Mucosa of descending colon (tissue), 3 donors: Measurements from ENCODE around the gene KCTD16. TPM values are rescaled to one million over a fixed set of nuclear protein-coding genes. Genes with fewer than 3 reads are reported as not detected.

ENCODE experiments used
- ATAC-seq: fragments of 200-7000 bp; cut with Tn5 transposase; one replicate; pipeline ENCODE4 v1.9.1; 2020; ENCODE audit warnings: mild to moderate bottlenecking, moderate library complexity
- DNase-seq, 3 donors: peaks; one replicate each; pipeline ENCODE4 v3.0.0-alpha.2; 2020
- H3K36me3 ChIP-seq: fragments of 200-600 bp; one replicate; pipeline ENCODE4 v1.8.0; 2021; ENCODE audit warnings: low read depth, mild to moderate bottlenecking
- H3K4me1 ChIP-seq: fragments of 200-600 bp; one replicate; pipeline ENCODE4 v1.8.0; 2021; ENCODE audit warnings: low read depth, mild to moderate bottlenecking
- H3K4me3 ChIP-seq: fragments of 200-600 bp; one replicate; pipeline ENCODE4 v1.8.0; 2021; ENCODE audit warnings: mild to moderate bottlenecking
- H3K9me3 ChIP-seq: fragments of 200-600 bp; one replicate; pipeline ENCODE4 v1.8.0; 2021; ENCODE audit warnings: mild to moderate bottlenecking
- intact Hi-C, 2 donors: fragments of 100-400 bp; cut with DNase I in 1 of 2; cut with micrococcal nuclease in 1 of 2; formaldehyde crosslinking; loops; one replicate each; pipeline versions ENCODE4 v1.11.0 to v1.11.1; 2022; cut with DNase I, micrococcal nuclease
- total RNA-seq, 3 donors: library from RNA; stranded (reverse); fragmentation: NEBNext Ultra II Directional in 2 of 3; extraction: Animal tissue kit (Norgen Biotek cat#: 25700) in 2 of 3; gene quantifications; one replicate each; pipeline versions ENCODE4 v1.2.1 to v1.2.4, GENCODE V29; 2021 to 2023
- TF ChIP-seq, protein P1 (sequence below): fragments of 200-600 bp; IDR thresholded peaks from one replicate; pipeline ENCODE4 v1.8.0; 2022; ENCODE audit warnings: antibody characterized with exemption, mild to moderate bottlenecking
- donor health status: DM: no; HTN: no; CAD: no; lungs with moderate emphysema.
- donor health status: DM: no; HTN: no; CAD: no.
- donor health status: DM: no; HTN: yes; CAD: no.

The KCTD16 gene
- total RNA-seq, 3 donors from 2014 or later = 0.07 to 0.22 (median 0.12) TPM

DNA sequence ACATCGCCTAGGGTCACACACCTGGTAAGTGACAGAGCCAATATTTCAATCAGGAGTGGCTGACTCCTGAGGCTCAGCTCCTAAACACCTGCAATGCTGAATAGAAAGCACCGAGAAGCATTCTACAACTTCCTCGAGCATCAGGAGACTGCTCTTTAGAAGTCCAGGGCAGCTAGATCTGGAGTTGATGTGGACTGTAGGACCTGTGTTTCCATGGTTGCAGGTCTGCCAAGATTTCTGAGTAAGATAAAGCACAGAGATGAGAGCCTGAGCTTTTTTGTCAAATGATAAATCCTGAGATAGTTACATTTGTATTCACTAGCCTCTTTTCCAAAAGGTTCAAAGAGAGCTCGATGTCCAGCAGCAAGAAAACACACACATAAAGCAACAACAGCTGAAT is 44.0 kb upstream of the KCTD16 start:
- DNase-seq = no peak
- no peak overlapping the region for H3K4me3 ChIP-seq
- no peaks in the 10 kb centered on the region for H3K36me3 ChIP-seq
- TF ChIP-seq, protein P1, sequence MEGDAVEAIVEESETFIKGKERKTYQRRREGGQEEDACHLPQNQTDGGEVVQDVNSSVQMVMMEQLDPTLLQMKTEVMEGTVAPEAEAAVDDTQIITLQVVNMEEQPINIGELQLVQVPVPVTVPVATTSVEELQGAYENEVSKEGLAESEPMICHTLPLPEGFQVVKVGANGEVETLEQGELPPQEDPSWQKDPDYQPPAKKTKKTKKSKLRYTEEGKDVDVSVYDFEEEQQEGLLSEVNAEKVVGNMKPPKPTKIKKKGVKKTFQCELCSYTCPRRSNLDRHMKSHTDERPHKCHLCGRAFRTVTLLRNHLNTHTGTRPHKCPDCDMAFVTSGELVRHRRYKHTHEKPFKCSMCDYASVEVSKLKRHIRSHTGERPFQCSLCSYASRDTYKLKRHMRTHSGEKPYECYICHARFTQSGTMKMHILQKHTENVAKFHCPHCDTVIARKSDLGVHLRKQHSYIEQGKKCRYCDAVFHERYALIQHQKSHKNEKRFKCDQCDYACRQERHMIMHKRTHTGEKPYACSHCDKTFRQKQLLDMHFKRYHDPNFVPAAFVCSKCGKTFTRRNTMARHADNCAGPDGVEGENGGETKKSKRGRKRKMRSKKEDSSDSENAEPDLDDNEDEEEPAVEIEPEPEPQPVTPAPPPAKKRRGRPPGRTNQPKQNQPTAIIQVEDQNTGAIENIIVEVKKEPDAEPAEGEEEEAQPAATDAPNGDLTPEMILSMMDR = no peak
- H3K9me3 ChIP-seq = no peaks in the 10 kb centered on the region
- H3K4me1 ChIP-seq = no peaks in the 10 kb centered on the region
- no peak for ATAC-seq
- intact Hi-C loops = no loop called here

DNA sequence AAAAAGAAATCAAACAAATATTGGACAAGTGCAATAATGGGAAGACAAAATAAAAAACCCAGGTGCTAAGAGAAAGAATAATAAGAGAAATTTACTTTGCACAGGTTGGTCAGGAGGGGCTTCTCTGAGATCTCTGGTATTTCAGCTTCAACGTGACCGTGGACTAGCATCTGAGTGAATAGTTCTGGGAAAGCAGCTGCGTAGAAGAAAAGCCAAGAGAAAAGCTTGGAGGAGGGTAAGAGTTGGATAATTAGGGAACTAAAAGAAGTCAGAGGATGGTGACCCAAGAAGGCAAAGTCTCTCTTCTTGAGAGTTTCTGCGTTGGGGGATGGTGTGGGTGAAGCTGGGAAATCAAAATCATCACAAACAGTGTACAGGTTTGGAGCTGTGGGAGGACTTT is 41.8 kb upstream of the KCTD16 start:
- ATAC-seq = no peak
- no peak for DNase-seq

DNA sequence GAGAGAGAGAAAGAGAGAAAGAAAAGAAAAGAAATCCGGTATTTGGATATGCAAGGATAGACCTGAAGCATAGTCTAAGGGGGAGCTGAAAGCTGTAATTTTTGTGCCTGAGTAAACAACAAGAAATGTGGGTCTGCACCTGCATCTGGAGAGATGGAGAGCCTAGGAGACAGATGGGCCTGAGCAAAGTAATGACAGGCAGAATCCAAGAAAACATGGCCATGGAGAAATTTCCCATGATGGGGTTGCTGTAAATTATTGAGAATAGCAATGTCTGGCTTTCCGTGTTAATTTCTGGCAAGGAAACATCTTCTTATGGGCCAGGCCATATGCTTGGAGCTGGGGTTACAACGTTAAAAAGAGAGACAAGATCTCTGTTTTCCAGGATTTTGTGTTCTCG is 40.4 kb upstream of the KCTD16 start:
- TF ChIP-seq, protein P1 = no peak
- Histone ChIP-seq H3K9me3 (no peaks in the 10 kb centered on the region), H3K4me3 (no peak overlapping the region), H3K4me1 (no peaks in the 10 kb centered on the region), H3K36me3 (no peaks in the 10 kb centered on the region)
- intact Hi-C loops = no loop called here
- ATAC-seq (no peak), DNase-seq (no peak)

More for the DNA sequence above, 41.8 kb upstream of the KCTD16 start:
- TF ChIP-seq, protein P1 = no peak
- H3K4me1 ChIP-seq = no peaks in the 10 kb centered on the region
- intact Hi-C loops = no loop called here
- H3K9me3 ChIP-seq = no peaks in the 10 kb centered on the region
- H3K36me3 ChIP-seq = no peaks in the 10 kb centered on the region
- no peak overlapping the region for H3K4me3 ChIP-seq

DNA sequence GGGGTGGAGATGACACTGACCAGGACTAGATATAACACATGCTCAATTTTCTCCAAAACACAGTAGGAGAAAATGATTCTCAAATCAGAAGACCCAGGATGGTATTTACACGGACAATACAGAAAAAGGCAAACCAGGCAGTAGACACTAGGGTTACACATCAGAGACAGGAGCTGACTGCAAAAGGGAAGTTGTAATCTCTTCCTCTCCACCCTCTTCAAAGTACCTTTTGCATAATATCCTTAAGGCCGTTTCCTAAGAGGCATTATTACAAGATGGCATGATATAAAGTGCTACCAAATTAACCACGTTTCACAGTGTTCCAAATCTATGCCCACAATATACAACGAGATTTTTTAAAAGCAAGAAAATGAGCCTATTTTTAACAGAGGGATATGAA is 39.4 kb upstream of the KCTD16 start:
- intact Hi-C loops = no loop called here
- H3K4me3 ChIP-seq = no peak overlapping the region
- H3K4me1 ChIP-seq = no peaks in the 10 kb centered on the region
- DNase-seq = no peak
- no peak for ATAC-seq
- no peaks in the 10 kb centered on the region for H3K36me3 ChIP-seq
- no peaks in the 10 kb centered on the region for H3K9me3 ChIP-seq
- TF ChIP-seq, protein P1 = no peak

DNA sequence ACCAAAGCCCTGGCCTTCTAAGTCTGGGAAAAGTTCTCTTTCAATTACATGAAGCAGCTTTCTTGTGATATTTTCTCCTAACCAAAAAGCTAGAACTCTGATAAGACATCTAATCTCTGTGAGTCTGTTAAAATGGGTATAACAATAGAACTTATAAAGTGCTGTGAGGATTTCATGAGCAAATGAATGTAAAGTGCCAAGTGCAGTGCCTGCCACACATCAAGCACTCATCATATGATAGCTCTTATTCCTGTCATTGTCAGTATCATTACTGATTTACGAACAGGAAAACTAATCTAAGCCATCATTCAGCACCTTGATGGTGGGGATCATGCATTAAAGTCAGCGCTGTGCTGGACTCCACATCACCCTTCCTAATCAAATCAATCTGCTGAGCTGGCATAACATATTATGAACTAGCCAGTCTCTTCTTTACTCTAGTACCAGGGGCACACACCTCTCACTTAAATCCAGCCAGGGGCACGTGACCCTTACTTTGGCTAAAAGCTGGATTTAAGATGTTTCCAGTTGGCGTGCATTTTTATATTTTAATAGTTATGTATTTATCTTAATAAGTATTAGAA is 37.5 kb upstream of the KCTD16 start:
- TF ChIP-seq, protein P1 = no peak
- Histone ChIP-seq H3K4me1 (no peaks in the 10 kb centered on the region), H3K9me3 (no peaks in the 10 kb centered on the region), H3K36me3 (no peaks in the 10 kb centered on the region), H3K4me3 (no peak overlapping the region)
- no peak for ATAC-seq
- intact Hi-C loops = no loop called here
- no peak for DNase-seq
